Kasumi-1 (cell line): ENCODE results near the gene DOK4.

Experiments used
- DNase-seq, 2 experiments: peaks; one replicate each; lab custom pipeline; 2025; lab: John Stamatoyannopoulos, UW

Gene DOK4

DNA sequence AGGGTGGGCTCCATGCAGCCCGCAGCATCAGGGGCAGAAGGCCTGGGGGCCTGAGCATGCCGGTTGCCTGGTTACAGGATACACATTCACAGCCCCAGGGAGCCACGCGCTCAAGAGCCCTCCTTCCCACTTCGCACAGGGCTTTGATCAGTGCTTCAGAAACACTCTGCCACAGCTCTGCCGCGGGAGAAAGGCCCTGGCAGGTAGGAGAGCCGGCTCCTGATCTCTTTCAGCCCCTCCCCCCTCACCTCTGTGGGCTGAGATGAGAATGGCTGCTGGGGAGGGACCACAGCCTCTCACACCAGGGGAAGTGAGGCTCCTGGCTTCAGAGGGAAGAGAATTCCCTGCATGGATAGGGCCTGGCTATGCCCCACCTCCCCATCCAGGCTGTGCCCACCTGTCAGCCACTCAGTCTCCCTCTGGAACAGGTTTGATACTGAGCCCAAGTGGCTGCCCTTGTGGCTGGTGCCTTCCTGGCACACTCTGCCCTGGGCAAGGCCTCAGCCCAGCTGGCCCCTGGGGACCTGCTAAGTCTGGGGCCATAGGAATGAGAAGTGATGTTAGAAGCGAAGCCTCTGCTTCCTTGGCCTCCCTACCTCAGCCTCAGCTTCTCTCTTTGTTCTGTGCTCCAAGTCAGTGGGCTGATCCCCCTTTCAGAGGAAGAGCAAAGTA, 8.6 kb downstream of the DOK4 start:
- DNase-seq: no peak

- no peak for DNase-seq
Measured at GRCh38 chr16:57476546-57477410, 9.5 kb downstream of the DOK4 start.

DNA sequence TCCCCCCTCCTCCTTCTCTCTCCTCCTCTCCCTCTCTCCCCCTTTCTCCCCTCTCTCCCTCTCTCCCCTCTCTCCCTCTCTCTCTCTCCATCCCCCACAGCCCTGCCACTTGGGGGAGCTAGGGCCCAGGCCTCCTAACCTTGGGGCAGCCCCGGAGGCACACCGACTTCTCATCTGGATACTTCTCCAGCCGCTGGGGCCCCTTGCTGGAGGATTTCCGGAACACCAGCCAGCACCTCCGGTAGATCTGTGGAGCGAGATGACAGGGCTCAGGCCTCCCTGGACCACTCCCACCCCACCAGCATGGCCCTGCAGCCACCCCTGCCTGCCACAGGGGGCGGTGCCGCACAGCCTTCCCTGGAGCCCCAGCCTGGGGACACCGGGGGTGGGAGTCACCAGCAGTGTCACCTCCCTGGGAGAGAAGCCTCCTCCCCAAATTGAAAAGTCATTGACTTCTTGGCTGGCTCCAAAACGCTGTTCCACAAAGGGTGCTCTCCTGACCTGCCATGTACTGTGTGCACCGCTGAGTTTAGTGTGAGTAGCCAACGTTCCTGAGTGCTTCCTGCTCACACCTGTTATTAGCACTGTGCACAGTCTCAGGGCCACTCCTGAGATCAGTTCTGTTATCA, 10.5 kb downstream of the DOK4 start:
- DNase-seq: peak; percentile 96 to 97

- DNase-seq: no peak
Measured at GRCh38 chr16:57474671-57475661, 11.3 kb downstream of the DOK4 start.

GRCh38 chr16:57473906-57474305, 12.4 kb downstream of the DOK4 start:
- DNase-seq: no peak

DNA sequence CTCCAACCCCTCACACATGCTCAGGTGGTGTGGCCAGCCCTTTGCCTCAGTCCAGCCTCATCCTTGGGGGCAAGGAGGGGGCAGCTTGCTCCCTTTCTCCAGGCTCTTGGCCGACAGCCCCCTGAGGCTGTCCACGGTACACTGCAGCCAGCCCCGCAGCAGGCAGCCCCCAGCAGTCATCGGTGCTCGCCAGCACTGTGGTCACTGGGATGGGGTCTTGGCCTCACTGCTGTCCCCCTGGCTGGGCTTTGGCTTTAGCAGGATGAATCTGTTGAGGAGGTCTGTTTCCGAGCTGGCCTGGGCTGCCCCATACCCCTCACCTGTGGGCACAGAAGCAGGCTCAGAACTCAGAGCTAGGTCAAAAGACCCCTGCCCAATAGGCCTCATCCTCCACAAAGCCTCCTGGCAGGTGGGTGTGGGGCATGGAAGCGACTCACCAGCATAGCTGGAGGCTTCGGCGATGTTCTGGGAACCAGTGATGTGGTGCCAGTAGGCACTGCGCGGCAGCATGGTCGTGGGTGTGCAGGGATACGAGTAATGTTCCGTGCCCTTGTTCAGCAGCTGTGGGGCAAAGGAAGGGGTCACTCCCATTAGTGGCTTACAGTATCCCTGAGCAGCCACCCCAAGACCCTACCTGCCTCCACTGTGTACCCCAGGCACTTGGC, 13.0 kb downstream of the DOK4 start:
- DNase-seq: no peak

DNA sequence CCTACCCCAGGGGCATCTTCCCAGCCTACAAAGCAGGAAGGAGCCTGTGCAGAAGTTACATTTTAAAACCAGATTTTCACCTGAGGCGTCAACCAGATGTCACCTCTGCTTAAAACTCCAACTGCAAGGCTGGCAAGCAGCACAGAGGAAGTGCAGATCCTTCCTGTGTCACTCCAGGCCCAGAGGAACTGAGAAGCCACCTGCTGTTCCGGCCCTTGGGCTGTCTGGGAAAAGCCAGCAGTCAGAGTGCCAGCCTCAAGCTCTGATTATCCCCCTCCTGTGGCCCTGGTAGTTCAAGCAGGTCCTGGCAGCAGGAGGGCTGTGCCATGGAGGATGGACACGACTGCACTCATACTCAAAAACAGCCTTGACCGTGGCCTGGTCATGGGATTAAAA, 13.6 kb downstream of the DOK4 start:
- DNase-seq: peak; percentile 58 to 62

- DNase-seq: no peak
Measured at GRCh38 chr16:57471852-57472664, 14.2 kb downstream of the DOK4 start.

DNA sequence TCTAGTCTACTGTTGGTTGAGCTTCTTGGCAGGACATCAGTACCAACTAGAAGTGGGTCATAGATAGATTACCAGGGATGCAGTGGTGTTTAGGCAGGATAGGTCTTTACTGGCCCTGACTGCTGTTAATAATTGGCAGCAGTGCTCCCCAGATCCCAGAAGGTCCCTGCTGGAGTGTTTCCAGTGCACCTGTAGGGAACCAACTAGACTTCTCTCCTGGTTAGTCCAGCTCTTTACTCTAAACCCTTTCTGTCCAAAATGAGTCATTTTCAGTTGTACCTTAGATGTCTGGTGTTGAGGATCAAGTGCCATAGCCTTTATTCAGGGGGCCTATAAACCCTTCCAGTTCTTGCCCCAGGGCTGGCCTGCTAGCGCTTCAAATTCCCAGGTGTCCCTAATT, 15.1 kb downstream of the DOK4 start:
- no peak for DNase-seq

GRCh38 chr16:57470711-57471110, 15.6 kb downstream of the DOK4 start:
- DNase-seq: no peak

- DNase-seq: no peak
Measured at GRCh38 chr16:57469917-57470470, 16.3 kb downstream of the DOK4 start.

- DNase-seq: no peak
Measured at GRCh38 chr16:57469046-57469445, 17.2 kb downstream of the DOK4 start.

- DNase-seq: no peak
Measured at GRCh38 chr16:57468346-57468745, 17.9 kb downstream of the DOK4 start.

DNA sequence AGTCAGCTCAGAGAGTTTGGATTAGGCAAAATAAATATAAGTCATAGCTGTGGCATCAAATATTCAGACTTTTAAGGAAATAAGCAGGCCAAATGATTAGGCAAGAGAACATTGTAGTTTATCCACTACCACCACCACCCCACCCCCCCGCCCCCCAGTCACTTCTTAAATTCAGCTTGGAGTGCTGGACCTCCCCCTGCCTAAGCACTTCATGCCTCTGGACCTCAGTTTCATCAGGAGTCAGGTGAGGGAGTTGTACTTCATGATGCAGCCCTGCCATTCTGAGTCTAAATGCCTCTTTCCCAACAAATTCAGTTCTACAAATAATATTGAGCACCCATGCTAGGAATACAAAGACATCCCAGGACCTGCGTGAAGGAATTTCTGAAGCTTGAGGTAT, 21.8 kb downstream of the DOK4 start:
- DNase-seq: no peak

- peak in 1 of 2 experiments; percentile 12 for DNase-seq
Measured at GRCh38 chr16:57462978-57463362, 23.3 kb downstream of the DOK4 start.

DNA sequence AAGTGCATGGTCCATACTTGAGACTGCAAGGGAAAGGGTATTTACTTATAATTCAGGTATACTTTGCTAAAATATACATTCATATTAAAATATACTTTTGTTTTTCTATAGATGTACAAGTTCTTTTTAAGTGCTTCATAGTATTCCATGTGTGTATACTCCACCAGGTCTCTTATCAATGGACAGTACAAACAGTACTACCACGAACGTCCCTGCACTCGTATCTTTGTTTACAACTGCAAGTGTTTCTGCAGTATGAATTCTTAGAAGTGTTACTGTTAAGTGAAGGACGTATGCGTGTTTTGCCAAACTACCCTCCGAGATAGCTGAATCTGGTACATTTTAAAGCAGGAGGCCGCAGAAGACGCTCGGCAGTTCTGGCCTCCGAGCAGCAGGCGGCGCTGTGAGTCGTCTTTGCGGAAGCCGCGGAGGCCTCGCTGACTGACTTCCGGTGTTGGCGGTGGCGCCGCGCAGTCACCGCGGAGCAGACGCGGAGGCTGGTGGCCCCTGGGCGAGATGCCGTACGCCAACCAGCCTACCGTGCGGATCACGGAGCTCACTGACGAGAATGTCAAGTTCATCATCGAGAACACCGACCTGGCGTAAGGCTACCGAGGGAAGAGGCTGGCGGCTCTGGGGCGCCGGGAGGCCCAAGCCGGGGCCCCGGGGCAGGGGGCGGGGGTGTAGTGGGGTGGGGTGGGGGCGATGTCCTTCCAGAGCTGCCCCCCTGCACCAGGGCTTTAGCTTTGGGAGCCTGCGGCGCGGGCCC, 23.9 kb downstream of the DOK4 start, which contains the start of gene POLR2C:
Gene POLR2C (plus strand): TSS at position 471 of the 769 bp plus-strand sequence. CDS start 46 bp downstream, at position 517.
- peak; percentile 80 to 88 for DNase-seq

GRCh38 chr16:57452021-57452420, 34.3 kb downstream of the DOK4 start:
- no peak for DNase-seq

- peak; percentile 87 to 89 for DNase-seq
Measured at GRCh38 chr16:57447186-57447962, 38.9 kb downstream of the DOK4 start, which contains the start of the genes CIAPIN1 and COQ9. TSS of gene CIAPIN1 (minus strand) at chr16:57447385. CDS start at chr16:57440928, 6,457 bp downstream. TSS of gene COQ9 (plus strand) at chr16:57447479. CDS start at chr16:57447506, 27 bp downstream.
